Measurements from ENCODE around the gene FILIP1L.

The FILIP1L gene

GRCh38 chr3:99952306-99952705 is 162.0 kb downstream of the FILIP1L start:
- Histone ChIP-seq H3K36me3 (no peaks in the 10 kb centered on the region), H3K4me3 (ENCODE audit: low read depth in 1 of 2, low read length in 1 of 2) (no peak overlapping the region), H3K9me3 (no peaks in the 10 kb centered on the region), H3K27ac (no peak overlapping the region), H3K27me3 (no peaks in the 10 kb centered on the region), H3K4me1 (ENCODE audit: control insufficient read depth in 1 of 2, insufficient read depth in 1 of 2, low read depth in 1 of 2, low read length in 1 of 2) (no peaks in the 10 kb centered on the region)
- no peak for TF ChIP-seq CTCF (IDR thresholded peaks at IDR 0.05)

- no peak for TF ChIP-seq CTCF (IDR thresholded peaks at IDR 0.05)
- no peaks in the 10 kb centered on the region for H3K27me3 ChIP-seq
- H3K36me3 ChIP-seq, result no peaks in the 10 kb centered on the region
- H3K4me1 ChIP-seq (ENCODE audit: control insufficient read depth in 1 of 2, insufficient read depth in 1 of 2, low read depth in 1 of 2, low read length in 1 of 2), result no peaks in the 10 kb centered on the region
- H3K4me3 ChIP-seq (ENCODE audit: low read depth in 1 of 2, low read length in 1 of 2), result no peak overlapping the region
- H3K27ac ChIP-seq, result no peak overlapping the region
- no peaks in the 10 kb centered on the region for H3K9me3 ChIP-seq
Observed at GRCh38 chr3:99951701-99952100, 162.6 kb downstream of the FILIP1L start.

- Histone ChIP-seq H3K4me1 (ENCODE audit: control insufficient read depth in 1 of 2, insufficient read depth in 1 of 2, low read depth in 1 of 2, low read length in 1 of 2) (no peaks in the 10 kb centered on the region), H3K9me3 (no peaks in the 10 kb centered on the region), H3K36me3 (no peaks in the 10 kb centered on the region), H3K27me3 (no peaks in the 10 kb centered on the region), H3K4me3 (ENCODE audit: low read depth in 1 of 2, low read length in 1 of 2) (no peak overlapping the region), H3K27ac (no peak overlapping the region)
- no peak for TF ChIP-seq CTCF (IDR thresholded peaks at IDR 0.05)
Observed at GRCh38 chr3:99950921-99951320, 163.4 kb downstream of the FILIP1L start.

- Histone ChIP-seq H3K9me3 (no peaks in the 10 kb centered on the region), H3K27ac (no peak overlapping the region), H3K36me3 (no peaks in the 10 kb centered on the region), H3K27me3 (no peaks in the 10 kb centered on the region), H3K4me1 (ENCODE audit: control insufficient read depth in 1 of 2, insufficient read depth in 1 of 2, low read depth in 1 of 2, low read length in 1 of 2) (no peaks in the 10 kb centered on the region), H3K4me3 (ENCODE audit: low read depth in 1 of 2, low read length in 1 of 2) (no peak overlapping the region)
- no peak for TF ChIP-seq CTCF (IDR thresholded peaks at IDR 0.05)
Observed at GRCh38 chr3:99949956-99950670, 164.2 kb downstream of the FILIP1L start.

GRCh38 chr3:99948467-99949089 is 165.7 kb downstream of the FILIP1L start:
- TF ChIP-seq CTCF (IDR thresholded peaks at IDR 0.05), result no peak
- Histone ChIP-seq H3K4me3 (ENCODE audit: low read depth in 1 of 2, low read length in 1 of 2) (no peak overlapping the region), H3K4me1 (ENCODE audit: control insufficient read depth in 1 of 2, insufficient read depth in 1 of 2, low read depth in 1 of 2, low read length in 1 of 2) (no peaks in the 10 kb centered on the region)

More at GRCh38 chr3:99948467-99949089, 165.7 kb downstream of the FILIP1L start:
- Histone ChIP-seq H3K27ac (no peak overlapping the region), H3K36me3 (no peaks in the 10 kb centered on the region), H3K27me3 (no peaks in the 10 kb centered on the region), H3K9me3 (no peaks in the 10 kb centered on the region)

Data from neutrophil (primary cell).